GM12878 (cell line): ENCODE measurements around the gene CMC1. TPM values are rescaled to one million over a fixed set of nuclear protein-coding genes. Genes with fewer than 3 reads are reported as not detected.
A peak's percentile ranks its signal among the peaks of the same experiment; 100 is the strongest.

ENCODE experiments used
- ATAC-seq: fragments of 200-7000 bp; cut with Tn5 transposase; 3 replicates; pipeline ENCODE4 v1.9.1; 2020; ENCODE audit warnings: mild to moderate bottlenecking, moderate library complexity
- BruUV-seq: library from RNA; stranded (reverse); fragments of 400-500 nt; replicated peaks from 2 replicates; lab custom pipeline; 2021; lab: Mats Ljungman, UMichigan
- CTCF ChIA-PET: fragments of 300-600 bp; sonication (Branson Sonifier 250); formaldehyde crosslinking; extraction: SDS; loops from one replicate; lab custom pipeline; 2021; ENCODE audit warnings: inconsistent platforms; lab: Yijun Ruan, JAX
- POLR2A ChIA-PET: fragments of 350-600 bp; formaldehyde crosslinking; extraction: SDS; loops from one replicate; lab custom pipeline; 2021; ENCODE audit warnings: inconsistent platforms; lab: Charles Lee
- RAD21 ChIA-PET: fragments of 300-600 bp; sonication (Branson Sonifier 250); formaldehyde crosslinking; loops from one replicate; lab custom pipeline; 2023; ENCODE audit warnings: antibody characterized with exemption; ENCODE audit not compliant: unreplicated experiment; lab: Charles Lee
- SMC1A ChIA-PET: fragments of 300-600 bp; sonication (Branson Sonifier 250); formaldehyde crosslinking; loops from one replicate; lab custom pipeline; 2023; ENCODE audit not compliant: unreplicated experiment, uncharacterized antibody; lab: Charles Lee
- DNase-seq: peaks from one replicate; pipeline ENCODE4 v3.0.0-alpha.2; 2011; ENCODE audit warnings: low read depth, low spot score
- FAIRE-seq: peaks from 3 replicates; lab custom pipeline; 2011; peaks lifted over from hg19 to GRCh38; lab: Jason Lieb, UNC
- H2AFZ ChIP-seq: 2 replicates; pipeline ENCODE4 v1.6.0; 2011; ENCODE audit warnings: low read depth, low read length, control low read depth; ENCODE audit not compliant: control insufficient read depth
- H3K27ac ChIP-seq: 2 replicates; pipeline ENCODE4 v1.5.1; 2011; ENCODE audit warnings: control low read depth; ENCODE audit not compliant: control insufficient read depth, insufficient read depth
- H3K27me3 ChIP-seq, 2 experiments: replicated peaks in 1 of 2; 2 replicates each; pipeline versions ENCODE4 v1.6.0 to v1.6.1; 2011; ENCODE audit warnings: low read length in 1 of 2; ENCODE audit not compliant: control insufficient read depth in 2 of 2, insufficient read depth in 2 of 2
- H3K36me3 ChIP-seq, 2 experiments: 2 replicates each; pipeline ENCODE4 v1.5.1; 2011; ENCODE audit warnings: low read length in 1 of 2; ENCODE audit not compliant: control insufficient read depth in 2 of 2, insufficient read depth in 2 of 2
- H3K4me1 ChIP-seq: 2 replicates; pipeline ENCODE4 v1.6.1; 2011; ENCODE audit warnings: mild to moderate bottlenecking, low read length, moderate library complexity, mixed read lengths; ENCODE audit not compliant: control insufficient read depth, insufficient read depth
- H3K4me2 ChIP-seq: 2 replicates; pipeline ENCODE4 v1.6.0; 2011; ENCODE audit warnings: control low read depth; ENCODE audit not compliant: control insufficient read depth, insufficient read depth
- H3K4me3 ChIP-seq: fragments of 200-600 bp; sonication (generic); 2 replicates; pipeline ENCODE4 v1.5.1; 2016
- H3K79me2 ChIP-seq: 2 replicates; pipeline ENCODE4 v1.6.0; 2011; ENCODE audit warnings: low read length; ENCODE audit not compliant: control insufficient read depth, insufficient read depth
- H3K9ac ChIP-seq: 2 replicates; pipeline ENCODE4 v1.8.0; 2011; ENCODE audit warnings: low read length, control low read depth, mixed read lengths; ENCODE audit not compliant: control insufficient read depth, insufficient read depth
- H3K9me3 ChIP-seq: replicated peaks from 3 replicates; pipeline ENCODE4 v1.5.1; 2011; ENCODE audit warnings: mild to moderate bottlenecking, low read length; ENCODE audit not compliant: control insufficient read depth, insufficient read depth
- H4K20me1 ChIP-seq: 2 replicates; pipeline ENCODE4 v1.6.0; 2011; ENCODE audit not compliant: control insufficient read depth, insufficient read depth
- CBX5 ChIP-seq: sonication (generic); IDR thresholded peaks from 2 replicates; pipeline ENCODE4 v1.6.1; 2016; ENCODE audit warnings: low read depth, moderate library complexity, mild to moderate bottlenecking, inconsistent platforms
- EED ChIP-seq: sonication (generic); IDR thresholded peaks from 2 replicates; pipeline ENCODE4 v1.6.1; 2016; ENCODE audit warnings: antibody characterized with exemption, low read depth
- IRF4 ChIP-seq: IDR thresholded peaks from 2 replicates; pipeline ENCODE4 v1.6.1; 2011; ENCODE audit warnings: low read depth, low read length
- WGBS: methylation state at CpG from one replicate; pipeline ENCODE4 v1.1.6; 2016; ENCODE audit warnings: low lambda C conversion rate; ENCODE audit not compliant: insufficient replicate concordance, insufficient coverage; ENCODE audit errors: missing lambda C conversion rate; 5-methylcytosine and 5-hydroxymethylcytosine counted together
- in situ Hi-C: fragments of 300-500 bp; cut with MboI; formaldehyde crosslinking; loops from 9 replicates; pipeline ENCODE4 v1.14.3; 2018; ENCODE audit warnings: mixed read lengths
- intact Hi-C: fragments of 100-400 bp; cut with micrococcal nuclease; formaldehyde crosslinking; loops from one replicate; pipeline ENCODE4 v1.14.2; 2022; ENCODE audit not compliant: unreplicated experiment
- polyA plus RNA-seq, 11 experiments: library from polyadenylated mRNA; depleted of rRNA in 4 of 11; unstranded in 6 of 11; stranded (reverse) in 5 of 11; fragments of >200 nt; fragmentation: Nextera tagmentation in 4 of 11; fragmentation: Illumina TruSeq in 1 of 11; extraction: Ambion mirVana in 4 of 11; extraction: Trizol in 1 of 11; gene quantifications; 1 replicate in 1 of 11; 2 replicates in 10 of 11; pipeline versions ENCODE4 v1.2.1 to v1.2.3, GENCODE V29; 2011 to 2016; ENCODE audit warnings: inconsistent platforms in 2 of 11, missing spikeins in 2 of 11, low read depth in 1 of 11
- total RNA-seq, 4 experiments: library from RNA; depleted of rRNA in 3 of 4; stranded (reverse); fragments of >200 nt in 3 of 4; fragmentation: Illumina TruSeq in 1 of 4; extraction: Trizol in 1 of 4; gene quantifications; 2 replicates each; pipeline versions ENCODE4 v1.2.1 to v1.2.3, GENCODE V29; 2013 to 2021

Gene CMC1
- total and polyA plus RNA-seq, 10 of the 15 experiments (the other 5 are each of a cell fraction or from before 2014, with no cell fraction given), result 12.3 to 118 (median 29.3) TPM

GRCh38 chr3:28273837-28274236, 32.4 kb downstream of the CMC1 start:
- H3K4me2 ChIP-seq, result no peak overlapping the region
- intact Hi-C loops (no loop called here), in situ Hi-C loops (no loop called here)
- H3K27ac ChIP-seq, result no peak overlapping the region
- ATAC-seq (no peak), DNase-seq (no peak), FAIRE-seq (no peak)
- H3K79me2 ChIP-seq, result no peaks in the 10 kb centered on the region; the same call in 1 of the 2 replicates
- H3K4me1 ChIP-seq, result no peaks in the 10 kb centered on the region
- H3K4me3 ChIP-seq, result no peak overlapping the region
- no TSS peak for BruUV-seq
- SMC1A ChIA-PET, result interaction anchor here (0.6 to 2.8 kb wide), 9 partner anchors 9 to 137 kb away, joined by 3 to 7 read pairs (median 5); no protein-coding TSS in a partner anchor
- peaks cover 11% of the 10 kb centered on the region; the same call in 2 of the 3 replicates for H3K9me3 ChIP-seq
- H3K36me3 ChIP-seq, result peaks cover 6 to 11% of the 10 kb centered on the region in 2 experiments; a peak in 3 of 4 replicates
- TF ChIP-seq EED, result no peak
- 0 out of 2 replicates have a peak, but pooled peaks have one; percentile 53 for TF ChIP-seq CBX5
- no peak overlapping the region for H2AFZ ChIP-seq
- H3K27me3 ChIP-seq, result no peaks in the 10 kb centered on the region
- H3K9ac ChIP-seq, result no peak overlapping the region
- POLR2A ChIA-PET, result interaction anchor here (0.6 to 0.7 kb wide), 3 partner anchors 21 to 188 kb away, joined by 3 to 4 read pairs (median 4); no protein-coding TSS in a partner anchor
- CTCF ChIA-PET, result interaction anchor here (0.7 to 1.3 kb wide), 3 partner anchors 52 to 256 kb away, joined by 3 to 6 read pairs (median 4); no protein-coding TSS in a partner anchor
- H4K20me1 ChIP-seq, result no peaks in the 10 kb centered on the region
- RAD21 ChIA-PET, result no interaction called here

- BruUV-seq, result no TSS peak
- in situ Hi-C loops, result no loop called here
- RAD21 ChIA-PET, result interaction anchor here (0.8 to 2.6 kb wide), 3 partner anchors 25 to 36 kb away, joined by 3 to 8 read pairs (median 3); no protein-coding TSS in a partner anchor
- SMC1A ChIA-PET, result interaction anchor here (0.6 to 2.6 kb wide), 6 partner anchors 9 to 324 kb away, joined by 3 to 15 read pairs (median 3); no protein-coding TSS in a partner anchor
- intact Hi-C loops, result no loop called here
- no peak overlapping the region for H3K27ac ChIP-seq
- WGBS, result 67% methylated on average over 2 of the region's 2 CpGs
- no peak overlapping the region for H3K9ac ChIP-seq
- H4K20me1 ChIP-seq, result no peaks in the 10 kb centered on the region
- H3K27me3 ChIP-seq, result no peaks in the 10 kb centered on the region
- POLR2A ChIA-PET, result interaction anchor here (0.5 to 1.2 kb wide), 3 partner anchors 39 to 811 kb away, joined by 3 to 4 read pairs (median 4); no protein-coding TSS in a partner anchor
- no peak overlapping the region for H3K4me3 ChIP-seq
- no peak for FAIRE-seq
- TF ChIP-seq IRF4, result no peak
- TF ChIP-seq, all 136 proteins: peak for 0
- no peaks in the 10 kb centered on the region for H3K4me1 ChIP-seq
- peaks cover 1% of the 10 kb centered on the region; the same call in 1 of the 3 replicates for H3K9me3 ChIP-seq
- H2AFZ ChIP-seq, result no peak overlapping the region
- H3K36me3 ChIP-seq, result peaks cover 4 to 5% of the 10 kb centered on the region in 2 experiments; a peak in 3 of 4 replicates
- no peak for ATAC-seq
- CTCF ChIA-PET, result interaction anchor here (0.6 to 1.3 kb wide), 4 partner anchors 9 to 567 kb away, joined by 3 to 7 read pairs (median 4); no protein-coding TSS in a partner anchor
- H3K79me2 ChIP-seq, result no peaks in the 10 kb centered on the region; the same call in 1 of the 2 replicates
- no peak overlapping the region for H3K4me2 ChIP-seq
- no peak for DNase-seq
Measured at GRCh38 chr3:28278918-28279317, 37.5 kb downstream of the CMC1 start.
